HG03025 (cell line): ENCODE data around the gene BRPF1.
"Not testable (repeated sequence)": the region's sequence is repeated elsewhere in the genome, so short reads cannot be mapped to it uniquely, and the experiment has no call there.

Experiments used
- ATAC-seq: cut with Tn5 transposase; IDR thresholded peaks from one replicate; pipeline ENCODE4 v1.9.1; 2021; ENCODE audit warnings: mild to moderate bottlenecking, moderate library complexity; ENCODE audit not compliant: unreplicated experiment, low FRiP score

BRPF1 gene

DNA sequence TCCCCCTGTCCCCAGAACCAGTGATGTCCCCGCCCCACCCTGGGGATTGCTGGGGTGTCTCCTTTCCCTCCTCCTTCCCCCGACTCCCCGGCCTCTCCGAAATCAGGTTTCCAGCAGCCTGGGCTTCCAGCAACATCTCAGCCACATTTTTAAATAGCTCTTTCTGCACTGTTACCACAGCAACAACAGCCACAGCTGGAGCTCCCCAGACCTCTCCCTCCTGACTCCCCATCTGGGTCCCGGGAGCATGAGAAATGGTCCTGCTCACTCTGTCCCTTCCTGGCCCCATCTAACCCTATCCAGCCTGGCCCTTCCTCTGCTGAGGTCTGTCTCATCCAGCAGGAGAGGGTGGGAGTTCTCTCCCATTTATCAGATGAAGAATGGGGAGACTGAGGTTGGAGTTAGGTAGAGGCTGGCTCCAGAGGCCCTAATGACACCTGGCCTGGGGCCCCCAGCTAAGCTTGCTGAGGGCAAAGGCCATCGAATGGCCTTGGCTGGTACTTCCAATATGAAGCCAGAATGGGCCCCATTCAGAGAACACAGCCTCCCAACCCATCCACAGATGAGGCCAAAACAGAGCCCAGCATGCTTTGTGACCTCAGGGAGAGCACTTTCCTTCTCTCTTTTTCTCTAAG lies 36.7 kb downstream of the BRPF1 start:
- ATAC-seq, result no peak

DNA sequence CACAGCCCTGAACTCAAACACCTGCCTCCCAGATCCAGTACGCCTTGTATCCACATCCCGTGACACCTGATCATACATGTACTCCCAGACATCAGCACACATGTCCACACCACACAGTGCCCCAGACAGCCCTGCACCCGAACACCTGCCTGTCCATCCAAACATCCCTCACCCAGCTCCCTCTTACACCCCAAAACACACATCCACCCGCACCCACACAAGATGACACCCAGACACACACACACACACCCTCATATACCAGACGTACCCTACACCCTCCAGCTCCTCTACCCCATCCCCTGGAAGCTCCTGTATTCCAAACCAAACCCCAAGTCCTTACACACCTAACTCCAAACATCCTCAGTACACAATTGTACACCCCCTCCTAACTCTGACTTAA lies 37.5 kb downstream of the BRPF1 start:
- ATAC-seq, result no peak

DNA sequence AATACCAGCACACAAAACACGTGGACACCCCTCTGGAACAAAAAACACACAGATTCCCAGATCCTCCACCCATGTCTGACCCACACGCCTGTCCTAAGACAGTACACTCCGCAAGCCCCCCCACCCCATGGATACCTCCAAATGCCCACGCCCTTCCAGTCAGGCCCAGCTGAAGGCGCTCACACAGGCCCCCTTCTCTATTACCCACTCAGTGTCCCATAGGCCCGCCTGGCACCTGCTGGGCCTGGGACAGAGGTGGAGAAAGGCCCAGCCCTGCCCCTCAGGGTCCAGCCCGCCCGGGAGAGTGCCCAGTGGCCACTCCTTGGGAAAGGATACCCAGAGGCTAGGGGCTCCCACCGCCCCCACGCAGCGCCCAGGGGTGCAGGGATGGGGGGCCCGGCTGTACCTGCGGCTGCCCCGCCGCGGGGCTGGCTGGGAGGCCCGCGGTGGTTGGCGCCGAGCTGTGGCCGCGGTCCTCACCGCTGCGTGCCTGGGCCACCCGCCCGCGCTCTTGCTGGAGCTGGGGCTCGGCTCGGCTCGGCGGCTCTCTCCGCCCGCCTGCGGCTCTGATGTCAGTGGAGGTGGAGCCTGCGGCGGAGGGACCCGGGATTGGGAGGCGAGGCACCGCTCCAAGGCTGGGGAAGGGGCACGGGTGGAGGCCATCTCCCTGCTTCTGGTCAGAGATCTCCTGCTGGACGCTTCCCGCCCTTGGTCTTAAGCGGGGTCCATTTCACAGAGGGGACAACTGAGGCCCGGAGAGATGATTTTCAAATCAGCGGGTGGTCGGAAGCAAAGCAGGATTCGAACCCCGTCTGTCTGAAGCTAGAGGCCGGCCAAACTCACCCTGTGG lies 38.1 kb downstream of the BRPF1 start, which contains the start of gene CAMK1:
Gene CAMK1, minus strand, starts transcription at position 522 of the 850 bp plus-strand sequence. CDS start 2,198 bp downstream, outside the sequence.
- no peak for ATAC-seq

DNA sequence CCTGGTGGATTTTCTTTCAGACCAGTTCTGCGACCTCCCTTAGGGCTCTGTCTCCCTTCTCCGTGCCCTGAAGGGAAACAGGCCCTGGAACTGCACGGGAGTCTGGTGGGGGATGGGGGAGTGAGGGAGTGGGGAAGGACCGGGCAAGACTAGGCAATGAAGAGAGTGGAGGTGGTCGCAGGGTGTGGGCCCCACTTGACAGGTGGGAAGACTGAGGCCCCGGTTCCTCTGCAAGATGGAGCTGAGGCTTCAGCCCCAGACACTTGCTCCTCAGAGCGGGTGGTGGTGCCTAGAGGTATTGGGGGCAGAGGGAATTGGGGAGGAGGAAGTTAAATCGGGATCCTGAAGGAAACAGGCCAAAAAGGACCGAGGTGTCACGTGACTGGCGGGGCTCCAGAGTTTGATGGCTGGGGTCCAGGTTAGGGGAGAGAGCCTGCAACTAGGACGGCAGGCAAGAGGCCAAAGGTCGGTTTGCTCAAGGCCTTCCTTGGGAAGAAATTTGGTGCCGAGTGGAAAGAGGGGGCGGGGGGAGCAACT lies 38.8 kb downstream of the BRPF1 start:
- no peak for ATAC-seq

DNA sequence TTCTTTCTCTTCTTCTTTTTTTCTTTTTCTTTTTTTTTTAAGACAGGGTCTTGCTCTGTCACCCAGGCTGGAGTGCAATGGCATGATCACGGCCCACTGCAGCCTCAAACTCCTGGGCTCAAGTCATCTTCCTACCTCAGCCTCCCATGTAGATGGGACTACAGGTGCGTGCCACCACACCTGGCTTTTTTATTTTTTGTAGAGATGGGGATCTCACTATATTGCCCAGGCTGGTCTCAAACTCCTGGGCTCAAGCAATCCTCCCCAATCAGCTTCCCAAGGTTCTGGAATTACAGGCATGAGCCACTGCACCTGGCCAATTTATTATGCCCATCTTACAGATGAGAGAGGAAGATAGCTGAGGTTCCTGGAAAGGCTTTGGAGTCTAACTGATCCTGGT lies 39.5 kb downstream of the BRPF1 start:
- ATAC-seq, result not testable (repeated sequence)

DNA sequence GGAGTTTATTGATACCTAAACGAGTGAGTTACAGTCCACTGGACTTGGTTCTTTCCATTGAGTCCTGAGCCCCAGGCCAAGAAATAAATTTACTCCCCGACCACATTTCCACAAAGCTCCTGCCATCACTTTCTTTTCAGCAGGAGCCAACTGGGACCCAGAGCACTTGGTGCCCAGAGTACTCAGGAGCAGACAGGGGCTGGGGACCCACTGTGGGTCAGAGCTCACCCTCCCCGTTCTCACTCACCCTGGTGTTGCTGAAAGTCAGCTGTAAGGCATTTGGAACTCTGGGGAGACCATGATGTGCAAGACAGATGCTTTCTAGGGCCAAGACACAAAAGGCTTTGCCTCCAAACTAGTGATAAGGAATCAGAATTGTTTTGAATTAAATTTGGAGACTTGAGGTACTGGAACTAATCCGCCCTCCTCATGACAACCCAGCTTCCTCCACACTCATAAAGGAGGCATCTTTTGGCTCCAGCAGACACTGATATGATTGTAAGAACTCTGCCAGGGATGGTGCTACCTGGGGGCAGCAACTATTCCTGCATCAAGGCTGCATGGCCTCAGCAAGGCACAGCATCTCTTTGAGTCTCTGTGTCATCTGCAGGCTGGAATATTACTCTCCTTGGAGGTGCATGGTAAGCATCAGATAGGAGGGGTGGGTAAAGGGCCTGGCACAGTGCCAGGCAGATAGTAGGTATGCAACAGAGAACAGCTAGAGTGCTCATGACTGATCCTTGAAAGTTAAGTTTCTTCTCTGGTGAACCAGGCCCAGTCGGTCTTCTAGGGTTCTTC lies 45.6 kb downstream of the BRPF1 start:
- no peak for ATAC-seq

DNA sequence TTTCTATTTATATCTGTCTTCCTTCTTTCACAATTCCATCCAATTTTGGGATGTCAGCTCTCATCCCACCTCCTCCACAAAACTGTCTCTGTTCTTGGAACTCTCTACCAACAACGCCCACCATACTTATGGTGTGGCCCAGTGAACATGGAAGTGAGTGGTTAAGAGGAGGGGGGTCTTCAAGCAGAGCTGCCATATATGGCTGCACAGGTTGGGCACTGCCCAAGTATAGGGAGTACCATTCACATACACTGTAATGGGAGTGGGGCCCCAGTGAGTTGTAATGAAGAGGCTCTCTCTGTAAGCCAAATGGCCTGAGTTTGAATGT lies 46.1 kb downstream of the BRPF1 start:
- no peak for ATAC-seq

DNA sequence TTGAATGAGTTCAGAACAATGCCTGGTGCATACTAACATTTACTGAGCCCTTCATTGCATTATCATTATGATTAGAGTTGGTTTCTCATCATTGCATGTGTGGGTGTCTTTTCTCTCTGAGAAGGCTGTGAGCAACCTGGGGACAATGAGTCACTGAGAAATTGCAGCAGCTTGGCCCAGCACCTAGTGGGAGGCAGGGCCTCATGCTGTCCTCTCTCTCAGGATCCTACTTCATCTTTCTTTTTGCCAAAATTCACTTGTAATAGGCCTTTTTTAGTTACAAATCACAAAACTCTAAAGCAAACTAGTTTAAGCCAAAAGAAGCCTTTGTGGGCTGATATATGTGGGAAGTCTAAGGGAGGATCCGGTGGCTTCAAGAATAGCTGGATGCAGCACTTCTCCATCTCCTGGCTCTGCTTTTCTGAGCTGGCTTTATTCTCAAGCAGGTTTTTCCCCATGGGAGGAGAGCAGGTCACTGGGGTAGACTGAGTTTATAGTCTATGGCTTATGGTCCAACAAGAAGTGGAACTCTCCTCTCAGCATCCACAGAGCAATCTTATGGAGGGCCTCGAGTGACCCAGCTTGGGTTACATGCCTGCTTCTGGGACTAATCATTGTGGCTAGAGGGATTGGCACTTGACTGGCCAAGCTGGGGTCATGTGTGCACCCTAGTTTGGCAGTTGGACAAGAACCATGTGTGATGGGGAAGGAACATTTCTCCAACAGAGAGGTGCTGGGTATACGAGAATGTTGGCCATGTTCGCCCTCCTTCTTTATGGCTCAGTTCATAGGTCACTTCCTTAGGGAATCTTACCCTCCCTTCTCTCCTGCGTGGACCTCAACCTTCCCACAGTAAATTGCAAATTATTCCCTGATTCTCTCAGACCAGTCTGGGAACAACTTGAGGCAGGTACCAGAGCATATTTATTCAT lies 46.9 kb downstream of the BRPF1 start:
- no peak for ATAC-seq

DNA sequence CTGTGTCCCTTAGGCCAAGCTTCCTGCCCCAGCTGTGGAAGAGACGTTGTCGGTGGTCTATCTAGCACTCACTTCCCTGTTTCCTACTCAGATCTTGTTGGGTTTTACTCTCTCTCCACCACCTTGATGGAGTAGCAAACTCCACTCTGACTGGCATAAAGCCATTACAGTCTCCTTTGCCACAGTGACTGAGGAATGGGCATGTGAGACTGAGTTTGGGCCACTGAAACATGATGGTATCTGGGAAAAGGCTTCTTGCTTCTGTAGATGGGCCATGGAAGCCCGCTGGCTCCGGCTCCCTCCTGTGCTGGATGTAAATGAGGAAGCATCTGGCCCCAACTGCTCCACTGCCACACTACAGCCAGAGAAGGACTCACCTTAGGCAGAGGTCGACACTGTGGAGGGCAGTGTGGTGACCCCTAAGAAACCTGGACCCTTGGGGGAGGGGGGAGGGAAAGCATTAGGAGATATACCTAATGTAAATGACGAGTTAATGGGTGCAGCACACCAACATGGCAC lies 47.6 kb downstream of the BRPF1 start:
- no peak for ATAC-seq

DNA sequence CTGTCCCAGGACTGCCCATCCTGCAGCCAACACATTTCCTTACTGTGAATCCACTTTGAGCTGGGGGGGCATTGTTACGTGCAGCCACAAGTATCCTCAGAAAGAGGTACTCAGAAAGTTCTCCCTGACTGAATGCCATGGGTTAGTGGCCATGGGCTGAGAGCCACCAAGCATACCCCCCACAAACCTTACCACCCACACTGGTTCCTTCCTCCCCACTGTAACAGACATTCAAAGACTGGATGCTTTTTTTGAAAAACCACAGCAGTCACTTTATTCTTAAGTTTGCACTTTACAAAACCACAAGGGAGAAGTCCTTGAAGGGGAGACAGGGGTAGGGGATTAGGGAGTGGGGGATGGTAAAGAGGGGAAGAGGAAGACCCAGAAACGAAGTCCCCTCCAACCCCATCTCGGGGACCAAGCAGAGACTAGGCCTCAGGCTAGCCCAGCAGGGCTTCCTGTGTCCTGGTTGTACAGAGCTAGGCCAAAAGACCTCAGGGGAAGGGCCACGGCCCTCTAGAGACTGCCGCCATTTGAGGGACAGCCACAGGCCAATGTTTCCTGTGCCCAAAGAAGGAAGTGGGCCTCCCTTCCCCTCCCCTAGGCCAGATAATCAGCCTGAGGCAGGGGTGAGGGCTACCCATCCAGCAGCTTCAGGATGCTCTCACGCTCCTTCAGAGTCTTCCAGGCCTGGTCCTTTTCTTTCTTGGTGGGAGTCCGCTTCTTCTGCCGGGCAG lies 48.4 kb downstream of the BRPF1 start:
- ATAC-seq, result no peak

DNA sequence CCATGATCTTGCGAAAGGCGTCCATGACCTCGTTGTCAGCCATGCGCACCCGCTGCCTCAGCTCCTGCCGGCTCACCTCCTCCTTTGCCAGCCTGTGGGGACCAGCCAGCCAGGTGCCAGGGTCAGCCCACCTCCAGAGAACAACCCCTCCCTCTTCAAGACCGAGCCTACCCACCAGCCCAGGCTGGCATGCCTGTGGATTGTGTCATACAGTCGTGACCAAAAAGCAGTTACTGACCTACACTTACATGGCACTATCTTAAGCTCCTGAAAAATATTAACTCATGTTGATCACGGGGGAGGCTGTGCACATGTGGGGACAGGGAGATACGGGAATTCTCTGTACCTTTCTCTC lies 48.9 kb downstream of the BRPF1 start:
- ATAC-seq, result no peak

DNA sequence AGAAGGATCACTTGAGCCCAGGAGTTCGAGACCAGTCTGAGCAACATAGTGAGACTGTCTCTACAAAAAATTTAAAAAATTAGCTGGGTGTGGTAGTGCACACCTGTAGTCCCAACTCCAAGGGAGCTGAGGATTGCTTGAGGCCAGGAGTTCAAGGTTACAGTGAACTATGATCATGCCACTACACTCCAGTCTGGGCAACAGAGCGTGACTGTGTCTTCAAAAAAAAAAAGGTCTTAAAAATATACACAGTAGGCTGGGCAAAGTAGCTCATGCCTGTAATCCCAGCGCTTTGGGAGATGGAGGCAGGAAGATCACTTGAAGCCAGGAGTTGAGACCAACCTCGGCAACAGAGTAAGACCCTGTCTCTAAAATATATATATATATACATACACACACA lies 49.4 kb downstream of the BRPF1 start:
- ATAC-seq, result no peak

DNA sequence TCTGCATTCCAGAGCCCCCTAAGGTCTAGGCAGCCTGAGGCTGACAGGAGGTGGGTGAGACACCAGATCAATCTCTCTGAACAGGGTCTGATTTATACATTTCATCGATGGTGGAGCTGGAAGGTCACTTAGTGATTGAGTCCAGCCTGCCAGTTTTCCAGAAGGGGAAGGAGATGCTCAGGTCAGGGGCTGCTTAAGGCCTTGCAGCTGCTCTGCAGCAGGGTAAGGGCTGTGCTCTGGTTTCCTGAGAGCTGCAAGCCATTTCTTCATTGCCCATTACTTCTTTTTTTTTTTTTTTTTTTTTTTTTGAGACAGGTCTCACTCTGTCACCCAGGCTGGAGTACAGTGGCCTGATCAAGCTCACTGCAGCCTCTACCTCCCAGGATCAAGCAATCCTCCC lies 50.0 kb downstream of the BRPF1 start:
- no peak for ATAC-seq

DNA sequence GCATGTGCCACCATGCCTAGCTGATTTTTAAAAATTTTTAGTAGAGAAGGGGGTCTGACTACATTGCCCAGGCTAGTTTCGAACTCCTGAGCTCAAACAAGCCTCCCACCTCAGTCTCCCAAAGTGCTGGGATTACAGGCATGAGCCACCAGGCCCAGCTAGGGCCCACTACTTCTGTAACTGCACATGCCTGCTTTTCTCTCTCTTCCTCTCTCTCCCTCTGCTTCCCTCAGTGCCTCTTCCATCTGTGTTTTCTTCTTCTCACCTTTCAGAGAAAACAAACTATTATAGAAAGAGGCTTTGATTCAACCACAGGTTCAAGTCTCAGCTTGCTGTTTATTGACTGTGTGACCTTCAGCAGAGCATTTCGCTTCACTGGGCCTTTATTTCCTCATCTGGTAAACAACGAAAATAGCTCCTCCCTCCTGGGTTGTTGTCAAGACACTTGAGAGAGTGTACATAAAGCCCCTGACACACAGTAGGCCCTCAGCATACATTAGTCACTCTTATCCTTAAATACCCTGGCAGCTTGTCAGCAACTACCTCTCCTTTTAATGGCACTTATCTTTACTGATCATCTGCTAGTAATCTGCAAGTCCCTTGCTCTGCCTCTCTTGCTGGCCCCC lies 50.6 kb downstream of the BRPF1 start:
- ATAC-seq, result no peak

DNA sequence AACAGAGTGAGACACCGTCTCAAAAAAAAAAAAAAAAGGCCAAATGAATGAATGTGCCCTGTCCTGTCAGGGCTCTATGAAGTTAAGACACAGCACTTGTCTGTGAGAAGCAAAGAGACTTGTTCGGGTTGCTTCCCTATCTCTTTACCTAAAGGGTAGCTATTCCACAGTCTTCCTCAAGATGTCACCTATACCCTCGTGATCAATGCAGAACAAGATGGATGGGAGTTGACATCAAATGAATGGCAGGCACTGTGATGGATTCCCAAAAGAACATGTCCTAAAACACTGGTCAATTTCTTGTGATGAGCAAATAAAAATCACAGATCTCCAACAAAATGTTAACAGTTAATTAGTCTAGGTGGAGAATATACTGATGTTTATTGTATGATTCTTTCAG lies 51.2 kb downstream of the BRPF1 start:
- ATAC-seq, result no peak

DNA sequence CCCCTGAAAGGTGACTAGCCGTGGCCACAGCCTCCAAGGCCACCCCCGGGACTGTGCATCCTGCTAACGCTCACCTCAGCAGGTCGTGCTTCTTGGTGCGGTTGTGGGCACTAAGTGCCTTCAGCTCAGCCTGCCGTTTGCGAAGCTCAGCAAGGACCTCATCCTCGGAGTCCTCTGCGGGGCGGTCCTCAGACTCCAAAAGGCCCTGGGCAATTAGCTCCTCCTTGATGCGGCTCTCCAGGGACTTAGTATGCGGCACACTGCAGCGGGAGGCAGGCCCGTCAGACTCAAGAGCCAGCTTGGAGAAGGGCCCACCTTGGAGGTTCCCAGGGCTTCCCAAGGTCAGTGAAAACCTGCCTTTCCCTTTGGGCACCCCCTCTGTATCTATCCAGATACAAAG lies 52.4 kb downstream of the BRPF1 start:
- no peak for ATAC-seq

DNA sequence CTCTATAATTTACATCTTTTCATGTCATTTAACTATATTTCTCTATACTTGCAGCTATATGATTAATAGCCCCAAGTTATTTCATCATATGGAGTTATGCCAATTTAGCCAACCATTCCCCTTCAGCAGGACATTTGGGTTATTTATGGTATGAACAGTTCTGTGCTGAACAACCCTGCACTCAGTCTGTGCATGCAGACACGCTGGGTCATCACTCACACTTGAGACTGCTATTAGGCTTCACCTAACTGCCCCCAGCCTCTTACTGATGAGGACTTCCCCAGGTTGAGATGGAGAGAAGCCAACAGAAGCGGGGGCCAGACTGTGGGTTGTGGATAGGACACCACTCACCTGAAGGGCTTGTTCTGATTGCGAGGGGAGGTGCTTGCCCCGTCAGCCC lies 53.4 kb downstream of the BRPF1 start:
- no peak for ATAC-seq

DNA sequence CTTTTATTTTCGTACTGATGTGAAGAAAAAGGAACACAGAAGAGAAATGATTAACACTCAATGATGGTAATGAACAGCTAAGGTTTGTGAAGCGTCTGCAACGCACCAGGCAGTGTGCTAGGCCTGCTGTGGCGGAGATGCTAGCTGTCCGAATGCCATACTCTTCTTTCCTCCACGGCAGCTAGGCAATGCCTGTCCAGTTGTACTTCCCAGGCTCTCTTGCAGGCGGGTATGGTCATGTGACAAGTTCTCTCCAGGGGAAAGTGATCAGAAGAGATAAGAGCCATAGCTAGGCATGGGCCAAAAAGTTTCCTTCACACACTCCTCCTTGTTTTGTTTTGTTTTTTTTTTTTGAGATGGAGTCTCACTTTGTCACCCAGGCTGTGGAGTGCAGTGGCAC lies 54.1 kb downstream of the BRPF1 start:
- no peak for ATAC-seq

DNA sequence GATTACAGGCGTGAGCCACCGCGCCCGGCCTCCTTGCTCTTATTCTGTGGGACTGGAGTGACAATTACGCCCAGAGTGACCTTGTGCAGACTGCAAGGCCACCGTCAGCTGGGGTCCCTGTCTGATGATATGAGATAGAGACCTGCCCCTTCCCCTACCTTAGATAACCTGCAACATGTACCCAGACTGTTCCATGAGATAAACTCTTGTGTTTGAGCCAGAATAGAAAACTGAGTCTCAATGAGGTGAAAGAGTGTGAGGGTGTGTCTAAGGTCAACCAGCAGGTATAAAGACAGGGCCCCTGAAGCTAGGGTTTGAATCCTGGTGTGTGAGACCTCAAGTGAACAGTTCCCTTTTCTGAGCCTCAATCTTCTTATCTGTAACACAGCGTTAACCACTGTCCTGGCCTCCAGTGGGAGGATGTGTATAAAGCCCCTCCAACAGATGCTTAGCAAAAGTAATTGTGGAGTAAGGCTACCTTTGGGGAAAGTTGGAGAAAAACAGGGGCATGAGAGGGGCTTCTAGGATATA lies 54.7 kb downstream of the BRPF1 start:
- ATAC-seq, result no peak
